ENCODE results near the gene KCNJ6. TPM values are rescaled to one million over a fixed set of nuclear protein-coding genes. Genes with fewer than 3 reads are reported as not detected.

Gene KCNJ6
- total and polyA plus RNA-seq, 2 of the 8 experiments (the other 6 are each of a cell fraction or from before 2014, with no cell fraction given), result 0.51 to 1.2 TPM

- H3K4me2 ChIP-seq (ENCODE audit: insufficient read depth in 1 of 2, low read depth in 2 of 2, low read length in 2 of 2), result no peak overlapping the region
- 96% methylated on average over 10 of the region's 10 CpGs; no CpG with 5 or more reads in 1 of the 2 experiments for WGBS, 2 experiments (ENCODE audit: extremely low coverage in 1 of 2, insufficient coverage in 1 of 2, insufficient read length in 1 of 2, insufficient replicate concordance in 2 of 2, low coverage in 1 of 2, low lambda C conversion rate in 2 of 2, missing lambda C conversion rate in 1 of 2)
- no peak overlapping the region for H2AFZ ChIP-seq (ENCODE audit: low read length)
Observed at GRCh38 chr21:37606549-37606948, 309.7 kb downstream of the KCNJ6 start.

More at GRCh38 chr21:37606549-37606948, 309.7 kb downstream of the KCNJ6 start:
- no peak overlapping the region for H3K4ac ChIP-seq (replicated peaks; ENCODE audit: insufficient read length, low read depth, low read length)
- H3K79me1 ChIP-seq (ENCODE audit: low read depth, low read length), result 0 out of 2 replicates have a peak, but pooled peaks cover 2% of the 10 kb centered on the region
- TF ChIP-seq RNF2 (IDR thresholded peaks at IDR 0.05; ENCODE audit: borderline replicate concordance, low read depth, low read length, missing control alignments, poor library complexity, severe bottlenecking) (no peak), RFX5 (IDR thresholded peaks at IDR 0.05; ENCODE audit: borderline replicate concordance, low read depth, low read length) (no peak)
- no peak overlapping the region for H3K9ac ChIP-seq (replicated peaks in 1 of 4; ENCODE audit: extremely low read depth in 1 of 4, low read depth in 3 of 4, low read length in 3 of 4)
- no peak overlapping the region for H2BK120ac ChIP-seq (replicated peaks; ENCODE audit: low read depth, low read length)
- no peak for DNase-seq (ENCODE audit: low read depth in 1 of 2, low spot score in 2 of 2)
- no peak overlapping the region for H4K8ac ChIP-seq (ENCODE audit: extremely low read depth, insufficient read depth, low read length)
- no peak overlapping the region for H2AK5ac ChIP-seq (ENCODE audit: low read depth, low read length)
- no peak overlapping the region for H3K14ac ChIP-seq (ENCODE audit: insufficient read length)
- no peak overlapping the region for H3K23ac ChIP-seq (ENCODE audit: insufficient read length)
- H4K5ac ChIP-seq (ENCODE audit: insufficient read length, low read depth, low read length), result no peak overlapping the region
- peak overlapping the region; percentile 44 for H4K91ac ChIP-seq (replicated peaks; ENCODE audit: insufficient read length, low read length)
- no peaks in the 10 kb centered on the region; a peak in 1 of 4 replicates for H3K9me3 ChIP-seq (ENCODE audit: insufficient read depth in 2 of 2, low read depth in 1 of 2, low read length in 1 of 2)
- H2BK5ac ChIP-seq (ENCODE audit: low read depth, low read length), result 0 out of 2 replicates have a peak overlapping the region, but pooled peaks have one; percentile 36
- H3K79me2 ChIP-seq (ENCODE audit: control insufficient read depth in 1 of 2, insufficient read depth in 2 of 2, low read length in 2 of 2), result no peaks in the 10 kb centered on the region
- no peak overlapping the region for H3K27ac ChIP-seq (ENCODE audit: low read depth, low read length)
- ChIA-PET POLR2A (ENCODE audit: partially characterized antibody) (interaction anchor here (0.7 to 1.4 kb wide), 3 partner anchors 12 to 21 kb away, joined by 3 to 4 read pairs (median 4); no protein-coding TSS in a partner anchor), CTCF (ENCODE audit: partially characterized antibody) (interaction anchor here (0.9 to 1.5 kb wide), 3 partner anchors 16 to 37 kb away, joined by 3 to 4 read pairs (median 4); no protein-coding TSS in a partner anchor)
- H4K20me1 ChIP-seq (replicated peaks in 1 of 2; ENCODE audit: control insufficient read depth in 1 of 2, insufficient read depth in 2 of 2, low read length in 2 of 2), result no peaks in the 10 kb centered on the region
- H3K18ac ChIP-seq (ENCODE audit: extremely low read depth, low read length), result no peak overlapping the region
- H3K56ac ChIP-seq (replicated peaks; ENCODE audit: insufficient read length, low read depth, low read length), result no peak overlapping the region
- no peak overlapping the region for H2BK15ac ChIP-seq (ENCODE audit: low read length)
- H3K23me2 ChIP-seq (ENCODE audit: low read depth, low read length), result peaks cover 10% of the 10 kb centered on the region; the same call in 1 of the 2 replicates
- no peak overlapping the region for H3K4me3 ChIP-seq (ENCODE audit: extremely low read depth in 1 of 4, insufficient read depth in 2 of 4, low read depth in 3 of 4, low read length in 4 of 4)
- H2BK12ac ChIP-seq (ENCODE audit: low read depth, low read length), result 0 out of 2 replicates have a peak overlapping the region, but pooled peaks have one; percentile 51
- no peaks in the 10 kb centered on the region for H3K4me1 ChIP-seq (replicated peaks in 1 of 4; ENCODE audit: control insufficient read depth in 3 of 4, insufficient read depth in 4 of 4, low read length in 3 of 4)
- H3K36me3 ChIP-seq (ENCODE audit: control insufficient read depth in 2 of 4, insufficient read depth in 4 of 4, low read length in 3 of 4), result no peaks in the 10 kb centered on the region
- no peak for FAIRE-seq
- H2BK20ac ChIP-seq (ENCODE audit: low read length), result no peak overlapping the region
- no peaks in the 10 kb centered on the region for H3K27me3 ChIP-seq (replicated peaks in 1 of 4; ENCODE audit: control insufficient read depth in 3 of 4, extremely low read depth in 1 of 4, insufficient read depth in 3 of 4, low read length in 3 of 4)
